Activated T-helper 2 cell treated with anti-CD3 and anti-CD28 coated beads, Interferon-gamma antibody, Interleukin-2, Interleukin-4, amounts not matched to agents 10 μg/mL and 5 μg/mL and 100 μg/mL, durations not matched to agents 14 hours and 24 hours and 36 hours (primary cell): ENCODE data around the gene PAGE2B. TPM values are rescaled to one million over a fixed set of nuclear protein-coding genes. Genes with fewer than 3 reads are reported as not detected.
A peak's percentile ranks its signal among the peaks of the same experiment; 100 is the strongest.
"Not testable (repeated sequence)": the region's sequence is repeated elsewhere in the genome, so short reads cannot be mapped to it uniquely, and the experiment has no call there.

ENCODE experiments used
- DNase-seq: peaks from one replicate; pipeline ENCODE4 v3.0.0; 2021; ENCODE audit warnings: low spot score
- H3K27ac Mint-ChIP-seq: one replicate; pipeline ENCODE4 v1.8.0; 2021; ENCODE audit warnings: mixed read lengths
- H3K27me3 Mint-ChIP-seq: one replicate; pipeline ENCODE4 v1.8.0; 2021; ENCODE audit warnings: low read depth, mixed read lengths
- H3K36me3 Mint-ChIP-seq: one replicate; pipeline ENCODE4 v1.8.0; 2021; ENCODE audit warnings: low read depth, mixed read lengths
- H3K4me1 Mint-ChIP-seq: one replicate; pipeline ENCODE4 v1.8.0; 2021; ENCODE audit warnings: low read depth, mixed read lengths
- H3K4me3 Mint-ChIP-seq: one replicate; pipeline ENCODE4 v1.8.0; 2021; ENCODE audit warnings: low read depth, mild to moderate bottlenecking, moderate library complexity, mixed read lengths
- H3K9me3 Mint-ChIP-seq: one replicate; pipeline ENCODE4 v1.8.0; 2021; ENCODE audit warnings: mixed read lengths
- intact Hi-C: fragments of 100-400 bp; cut with micrococcal nuclease; formaldehyde crosslinking; loops from one replicate; pipeline ENCODE4 v1.15.1; 2023
- total RNA-seq: library from RNA; stranded (reverse); gene quantifications from 2 replicates; pipeline ENCODE4 v1.2.3, GENCODE V29; 2022

The PAGE2B gene, protein sequence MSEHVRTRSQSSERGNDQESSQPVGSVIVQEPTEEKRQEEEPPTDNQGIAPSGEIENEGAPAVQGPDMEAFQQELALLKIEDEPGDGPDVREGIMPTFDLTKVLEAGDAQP
- 0.41 and 1.1 TPM in 2 replicates for total RNA-seq

GRCh38 chrX:55074851-55075467 is at the start of gene PAGE2B:
TSS of gene PAGE2B (plus strand) at chrX:55075030. CDS start at chrX:55076042, 1,012 bp downstream.
- no peak within 1 kb of the TSS for H3K27ac Mint-ChIP-seq
- H3K4me1 Mint-ChIP-seq = no peaks in the 10 kb centered on the region
- no peaks in the 10 kb centered on the region for H3K27me3 Mint-ChIP-seq
- no peak for DNase-seq
- intact Hi-C loops = no loop called here
- no peaks in the 10 kb centered on the region for H3K9me3 Mint-ChIP-seq
- H3K36me3 Mint-ChIP-seq = no peaks in the 10 kb centered on the region
- no peak within 1 kb of the TSS for H3K4me3 Mint-ChIP-seq

- no peaks in the 10 kb centered on the region for H3K27me3 Mint-ChIP-seq
- intact Hi-C loops = no loop called here
- H3K9me3 Mint-ChIP-seq = no peaks in the 10 kb centered on the region
These were observed 48.7 kb upstream of the PAGE2B start for GRCh38 chrX:55026143-55026542.

GRCh38 chrX:55026840-55027239 is 48.0 kb upstream of the PAGE2B start:
- H3K4me1 Mint-ChIP-seq = no peaks in the 10 kb centered on the region
- no peaks in the 10 kb centered on the region for H3K36me3 Mint-ChIP-seq
- H3K27ac Mint-ChIP-seq = no peak overlapping the region
- no peaks in the 10 kb centered on the region for H3K9me3 Mint-ChIP-seq
- intact Hi-C loops = no loop called here
- H3K27me3 Mint-ChIP-seq = no peaks in the 10 kb centered on the region
- no peak overlapping the region for H3K4me3 Mint-ChIP-seq
- DNase-seq = no peak

More at GRCh38 chrX:55026143-55026542, 48.7 kb upstream of the PAGE2B start:
- Mint-ChIP-seq H3K36me3 (peaks cover 3% of the 10 kb centered on the region), H3K4me1 (no peaks in the 10 kb centered on the region), H3K27ac (no peak overlapping the region), H3K4me3 (no peak overlapping the region)
- no peak for DNase-seq

GRCh38 chrX:55028040-55028439 is 46.8 kb upstream of the PAGE2B start:
- intact Hi-C loops = no loop called here
- no peak overlapping the region for H3K4me3 Mint-ChIP-seq
- no peaks in the 10 kb centered on the region for H3K36me3 Mint-ChIP-seq
- no peaks in the 10 kb centered on the region for H3K27me3 Mint-ChIP-seq
- H3K27ac Mint-ChIP-seq = no peak overlapping the region
- H3K4me1 Mint-ChIP-seq = no peaks in the 10 kb centered on the region
- H3K9me3 Mint-ChIP-seq = no peaks in the 10 kb centered on the region
- DNase-seq = no peak

GRCh38 chrX:55028611-55029010 is 46.2 kb upstream of the PAGE2B start:
- no peaks in the 10 kb centered on the region for H3K4me1 Mint-ChIP-seq

GRCh38 chrX:55029291-55029690 is 45.5 kb upstream of the PAGE2B start:
- no peak overlapping the region for H3K27ac Mint-ChIP-seq
- intact Hi-C loops = no loop called here
- H3K27me3 Mint-ChIP-seq = no peaks in the 10 kb centered on the region
- no peak overlapping the region for H3K4me3 Mint-ChIP-seq
- no peaks in the 10 kb centered on the region for H3K4me1 Mint-ChIP-seq
- no peaks in the 10 kb centered on the region for H3K9me3 Mint-ChIP-seq
- no peak for DNase-seq
- H3K36me3 Mint-ChIP-seq = no peaks in the 10 kb centered on the region

More at GRCh38 chrX:55028611-55029010, 46.2 kb upstream of the PAGE2B start:
- Mint-ChIP-seq H3K36me3 (no peaks in the 10 kb centered on the region), H3K27ac (no peak overlapping the region), H3K27me3 (no peaks in the 10 kb centered on the region), H3K9me3 (no peaks in the 10 kb centered on the region), H3K4me3 (no peak overlapping the region)
- no peak for DNase-seq
- intact Hi-C loops = no loop called here

- Mint-ChIP-seq H3K27ac (no peak within 1 kb of the TSS), H3K9me3 (no peaks in the 10 kb centered on the region), H3K4me3 (no peak within 1 kb of the TSS), H3K27me3 (no peaks in the 10 kb centered on the region), H3K4me1 (no peaks in the 10 kb centered on the region), H3K36me3 (no peaks in the 10 kb centered on the region)
- DNase-seq = no peak
- intact Hi-C loops = no loop called here
These were observed 44.3 kb upstream of the PAGE2B start, which contains the start of gene ALAS2 for GRCh38 chrX:55030271-55031205. TSS of gene ALAS2 (minus strand) at chrX:55030977. CDS start at chrX:55026000, 4,977 bp downstream.

DNA sequence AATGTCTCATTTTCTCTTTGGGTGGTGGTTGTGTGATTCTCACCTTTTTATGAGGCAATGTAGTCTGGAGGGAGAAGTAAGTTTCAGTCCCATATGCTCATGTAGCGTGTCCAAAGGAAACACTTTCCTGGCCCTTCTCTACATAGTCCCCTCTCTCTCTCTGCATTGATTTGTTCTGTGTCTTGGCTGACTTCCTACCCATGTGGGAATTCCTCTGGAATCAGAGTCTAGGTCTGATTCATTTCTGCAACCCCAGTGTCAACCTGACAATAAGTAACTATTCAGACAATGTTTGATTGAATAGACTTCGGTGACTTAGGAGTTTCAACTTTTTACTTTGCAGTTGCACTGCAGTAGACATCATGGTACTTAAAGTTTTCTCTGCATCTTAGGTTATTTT is 41.4 kb upstream of the PAGE2B start:
- intact Hi-C loops = no loop called here
- Mint-ChIP-seq H3K27me3 (no peaks in the 10 kb centered on the region), H3K4me1 (no peaks in the 10 kb centered on the region), H3K27ac (no peak overlapping the region), H3K4me3 (no peak overlapping the region), H3K36me3 (no peaks in the 10 kb centered on the region), H3K9me3 (no peaks in the 10 kb centered on the region)
- no peak for DNase-seq

- Mint-ChIP-seq H3K36me3 (no peaks in the 10 kb centered on the region), H3K27me3 (no peaks in the 10 kb centered on the region), H3K27ac (no peak overlapping the region), H3K4me3 (no peak overlapping the region), H3K9me3 (no peaks in the 10 kb centered on the region), H3K4me1 (no peaks in the 10 kb centered on the region)
- intact Hi-C loops = no loop called here
- no peak for DNase-seq
These were observed 35.4 kb upstream of the PAGE2B start for GRCh38 chrX:55039471-55039870.

DNA sequence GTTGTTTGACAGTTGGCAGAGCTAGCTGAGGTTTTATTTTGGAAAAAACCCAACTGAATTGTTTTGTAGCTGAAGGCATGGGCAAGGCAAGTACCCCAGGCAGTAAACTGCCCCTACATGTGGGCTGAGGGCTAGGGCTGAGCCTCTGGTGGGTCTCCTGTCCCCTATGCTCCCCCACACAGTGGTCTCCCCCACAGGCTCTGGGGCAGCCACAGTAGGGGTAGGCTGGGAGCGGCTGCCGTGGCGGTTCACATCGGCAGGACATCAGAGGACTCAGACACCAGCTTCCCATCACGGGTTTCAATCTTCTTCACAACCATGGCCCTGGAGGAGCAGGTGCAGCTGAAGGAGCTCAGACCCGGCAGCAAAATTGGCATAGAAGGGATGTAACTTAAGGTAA is 33.3 kb upstream of the PAGE2B start:
- H3K27ac Mint-ChIP-seq = no peak overlapping the region
- H3K36me3 Mint-ChIP-seq = no peaks in the 10 kb centered on the region
- no peak for DNase-seq
- H3K4me1 Mint-ChIP-seq = no peaks in the 10 kb centered on the region
- no peak overlapping the region for H3K4me3 Mint-ChIP-seq
- intact Hi-C loops = no loop called here
- H3K27me3 Mint-ChIP-seq = no peaks in the 10 kb centered on the region
- H3K9me3 Mint-ChIP-seq = no peaks in the 10 kb centered on the region

GRCh38 chrX:55050599-55050998 is 24.2 kb upstream of the PAGE2B start:
- DNase-seq, H3K4me3 Mint-ChIP-seq, H3K36me3 Mint-ChIP-seq, H3K27me3 Mint-ChIP-seq, H3K9me3 Mint-ChIP-seq, intact Hi-C loops, H3K4me1 Mint-ChIP-seq, H3K27ac Mint-ChIP-seq: not testable (repeated sequence)

DNA sequence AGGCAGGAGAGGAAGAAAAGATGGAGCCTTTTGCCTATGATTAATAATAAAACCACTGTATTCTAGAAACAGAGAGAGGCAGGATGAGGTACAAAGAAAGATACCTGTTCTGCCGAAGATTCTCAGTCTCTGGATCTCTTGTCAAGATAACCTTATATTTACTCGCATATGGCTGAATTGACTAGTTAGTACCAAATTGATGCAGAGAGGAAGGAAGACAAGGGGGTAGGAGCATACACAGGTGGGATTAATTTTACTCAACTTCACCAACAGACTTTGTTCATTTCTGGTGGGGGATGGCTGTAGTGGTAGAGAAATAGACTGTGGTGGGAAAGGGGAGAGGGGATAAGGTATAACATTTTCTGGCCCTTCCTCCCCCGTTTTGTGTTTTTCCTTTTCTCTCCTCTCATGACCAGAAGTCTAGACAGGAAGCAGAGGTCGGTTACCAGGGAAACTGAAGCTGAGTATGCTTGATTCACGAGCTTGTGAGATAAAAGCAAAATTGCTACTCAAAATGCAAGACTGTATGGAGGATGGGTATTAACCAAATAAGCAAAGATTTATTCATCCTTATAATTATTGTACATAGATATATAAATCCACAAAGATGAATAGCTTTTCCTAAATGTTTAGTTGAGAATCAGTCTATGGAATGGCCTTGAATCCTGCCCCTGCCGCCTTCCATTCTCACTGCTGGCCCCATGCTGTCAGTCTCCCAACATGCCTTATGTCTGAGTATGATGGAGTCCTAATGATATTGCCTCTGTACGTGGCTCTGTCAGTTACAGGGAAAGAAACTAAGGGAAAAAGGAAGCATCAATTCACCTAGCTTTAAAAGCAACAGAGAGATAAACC is 17.8 kb upstream of the PAGE2B start:
- intact Hi-C loops = loop anchor here (1.0 to 5.0 kb wide), 3 partner anchors 166 to 418 kb away; partner anchors contain the start of gene MAGED2
- Mint-ChIP-seq H3K36me3 (no peaks in the 10 kb centered on the region), H3K27me3 (no peaks in the 10 kb centered on the region), H3K4me1 (peaks cover 11% of the 10 kb centered on the region), H3K9me3 (no peaks in the 10 kb centered on the region), H3K27ac (no peak overlapping the region), H3K4me3 (peak overlapping the region; percentile 42)
- no peak for DNase-seq
